MV-4-11 (cell line): Measurements from ENCODE around the gene IL20RB.

ENCODE experiments used
- DNase-seq: peaks from one replicate; lab custom pipeline; 2025; lab: John Stamatoyannopoulos, UW

The IL20RB gene

GRCh38 chr3:137039570-137039969 is 81.8 kb downstream of the IL20RB start:
- no peak for DNase-seq

GRCh38 chr3:137041251-137041650 is 83.5 kb downstream of the IL20RB start:
- no peak for DNase-seq

- no peak for DNase-seq
Observed at GRCh38 chr3:137041686-137042085, 83.9 kb downstream of the IL20RB start.

GRCh38 chr3:137046747-137047146 is 89.0 kb downstream of the IL20RB start:
- DNase-seq = no peak

GRCh38 chr3:137047240-137047639 is 89.5 kb downstream of the IL20RB start:
- no peak for DNase-seq

GRCh38 chr3:137050281-137050680 is 92.5 kb downstream of the IL20RB start:
- DNase-seq = no peak

- no peak for DNase-seq
Observed at GRCh38 chr3:137052298-137052697, 94.5 kb downstream of the IL20RB start.
